GM21737 (cell line): Measurements from ENCODE around the gene SHROOM1.
"Not testable (repeated sequence)": the region's sequence is repeated elsewhere in the genome, so short reads cannot be mapped to it uniquely, and the experiment has no call there.

Experiments
- ATAC-seq: cut with Tn5 transposase; IDR thresholded peaks from one replicate; pipeline ENCODE4 v1.9.1; 2021; ENCODE audit warnings: mild to moderate bottlenecking, moderate library complexity; ENCODE audit not compliant: unreplicated experiment

Gene SHROOM1

DNA sequence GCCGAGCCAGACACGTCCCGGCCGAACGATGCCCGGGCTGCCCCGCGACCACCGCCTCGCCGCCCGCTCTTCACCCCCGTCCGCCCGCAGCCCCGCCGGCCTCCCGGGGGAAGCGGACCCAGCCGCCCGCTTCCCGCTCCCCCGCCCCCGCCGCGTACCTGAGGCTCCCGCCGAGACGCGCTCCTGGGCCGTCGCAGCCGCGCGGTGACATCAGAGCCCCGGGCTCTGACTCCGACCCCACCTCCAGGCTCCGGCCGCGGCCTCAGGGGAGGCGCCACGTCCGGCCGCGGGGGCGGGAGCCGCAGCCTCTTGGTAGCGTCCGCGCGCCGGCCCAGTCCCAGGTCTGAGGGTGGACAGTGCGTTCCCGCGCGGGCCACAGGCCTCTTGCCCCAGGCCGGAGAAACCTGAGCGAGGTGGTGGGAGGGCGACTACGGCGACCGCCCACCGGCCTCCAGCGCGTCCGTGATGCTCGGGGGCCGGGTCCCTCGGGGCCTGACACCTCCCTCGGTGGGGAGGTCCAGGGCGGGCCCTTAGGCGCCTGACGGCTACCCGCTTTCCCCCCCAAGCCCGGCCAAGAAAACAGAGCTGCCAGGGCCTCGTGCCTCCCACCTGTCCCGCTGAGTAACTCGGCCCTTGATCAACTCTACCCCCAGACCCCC, at the start of gene SHROOM1:
Gene SHROOM1 (minus strand): TSS at position 212 of the 659 bp plus-strand sequence. CDS start 4,507 bp downstream, outside the sequence.
- ATAC-seq: peak; percentile 60

GRCh38 chr5:132877938-132878337, 47.5 kb upstream of the SHROOM1 start:
- ATAC-seq: no peak

- no peak for ATAC-seq
Observed at GRCh38 chr5:132877466-132877865, 47.0 kb upstream of the SHROOM1 start.

DNA sequence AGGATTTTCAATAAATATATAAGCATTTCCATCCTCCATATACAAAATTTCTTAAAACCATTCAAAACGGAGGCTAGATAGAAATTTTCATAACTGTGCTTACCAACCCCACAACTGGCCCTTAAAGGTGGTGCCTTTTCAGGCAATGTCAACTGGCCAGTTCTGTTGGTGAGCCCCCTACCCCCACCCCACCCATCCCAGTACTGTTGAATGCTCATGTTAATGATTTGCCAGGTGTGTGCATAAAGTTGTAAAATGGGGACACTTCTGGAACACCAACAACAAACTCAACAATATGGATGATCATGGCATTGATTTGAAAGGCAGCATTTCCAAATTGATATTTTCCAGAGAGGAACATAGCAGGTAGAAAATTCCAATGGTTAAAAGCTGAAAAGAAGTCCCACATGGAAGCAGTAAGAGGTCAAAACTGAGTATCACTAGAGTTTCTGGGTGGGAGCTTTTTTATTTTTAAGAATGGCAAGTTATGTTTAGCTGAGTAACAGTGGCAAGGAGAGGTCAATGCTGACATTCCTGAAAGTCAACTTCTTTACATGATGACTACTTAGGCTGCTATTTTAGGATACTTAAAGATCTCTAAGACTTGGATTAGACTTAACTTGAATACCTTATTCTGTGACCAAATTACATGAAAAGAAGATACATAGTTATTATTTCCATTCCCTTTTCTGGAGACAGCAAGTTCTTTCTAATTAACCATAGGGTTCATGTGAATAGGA, 45.7 kb upstream of the SHROOM1 start:
- no peak for ATAC-seq

- no peak for ATAC-seq
Observed at GRCh38 chr5:132873930-132874271, 43.5 kb upstream of the SHROOM1 start.

GRCh38 chr5:132873119-132873929, 42.9 kb upstream of the SHROOM1 start, which contains the start of gene LEAP2:
Gene LEAP2, plus strand, starts transcription at chr5:132873668. Its CDS starts 27 bp downstream, at chr5:132873695.
- ATAC-seq: no peak

DNA sequence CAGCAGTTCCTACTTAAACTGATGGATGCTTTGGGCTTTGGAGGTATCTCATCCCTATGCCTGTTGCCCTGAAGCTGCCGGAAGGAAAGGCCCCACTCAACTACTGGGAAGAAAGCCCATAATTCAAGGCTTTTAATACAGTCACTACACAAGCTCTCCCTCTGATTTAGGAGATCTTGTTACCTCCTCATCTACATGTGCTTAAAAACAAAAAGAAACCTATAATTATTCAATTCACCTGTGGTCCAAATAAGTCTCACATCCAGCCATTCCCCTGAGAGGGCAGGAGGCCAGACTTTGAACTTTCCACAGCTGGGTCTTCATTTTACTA, 42.3 kb upstream of the SHROOM1 start:
- no peak for ATAC-seq

GRCh38 chr5:132871459-132872284, 41.2 kb upstream of the SHROOM1 start:
- ATAC-seq: no peak

- no peak for ATAC-seq
Observed at GRCh38 chr5:132870801-132871200, 40.4 kb upstream of the SHROOM1 start.

GRCh38 chr5:132868754-132869153, 38.3 kb upstream of the SHROOM1 start:
- ATAC-seq: no peak

- no peak for ATAC-seq
Observed at GRCh38 chr5:132867046-132867451, 36.6 kb upstream of the SHROOM1 start.

- ATAC-seq: peak; percentile 98
Observed at GRCh38 chr5:132866342-132867045, 36.0 kb upstream of the SHROOM1 start, which contains the start of the genes GDF9 and UQCRQ. Gene GDF9, minus strand, starts transcription at chr5:132866469. Its CDS starts 1,936 bp downstream, at chr5:132864533. Gene UQCRQ, plus strand, starts transcription at chr5:132866642. Its CDS starts 240 bp downstream, at chr5:132866882.

GRCh38 chr5:132865668-132866341, 35.4 kb upstream of the SHROOM1 start:
- no peak for ATAC-seq

GRCh38 chr5:132860742-132861141, 30.3 kb upstream of the SHROOM1 start:
- no peak for ATAC-seq

- no peak for ATAC-seq
Observed at GRCh38 chr5:132859889-132860437, 29.5 kb upstream of the SHROOM1 start.

DNA sequence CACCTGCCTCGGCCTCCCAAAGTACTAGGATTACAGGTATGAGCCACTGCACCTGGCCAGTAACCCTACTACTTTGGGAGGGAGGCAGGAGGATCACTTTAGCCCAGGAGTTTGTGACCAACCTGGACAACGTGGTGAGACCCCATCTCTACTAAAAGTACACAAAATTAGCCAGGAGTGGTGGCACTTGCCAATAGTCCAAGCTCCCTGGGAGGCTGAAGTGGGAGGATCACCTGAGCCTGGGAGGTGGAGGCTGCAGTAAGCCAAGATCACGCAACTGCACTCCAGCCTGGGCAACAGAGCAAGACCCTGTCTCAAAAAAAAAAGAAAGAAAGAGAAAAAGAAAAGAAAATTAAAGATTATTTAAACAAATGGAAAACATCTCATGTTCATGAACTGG, 25.6 kb upstream of the SHROOM1 start:
- ATAC-seq: no peak

- not testable (repeated sequence) for ATAC-seq
Observed at GRCh38 chr5:132854992-132855391, 24.5 kb upstream of the SHROOM1 start.

DNA sequence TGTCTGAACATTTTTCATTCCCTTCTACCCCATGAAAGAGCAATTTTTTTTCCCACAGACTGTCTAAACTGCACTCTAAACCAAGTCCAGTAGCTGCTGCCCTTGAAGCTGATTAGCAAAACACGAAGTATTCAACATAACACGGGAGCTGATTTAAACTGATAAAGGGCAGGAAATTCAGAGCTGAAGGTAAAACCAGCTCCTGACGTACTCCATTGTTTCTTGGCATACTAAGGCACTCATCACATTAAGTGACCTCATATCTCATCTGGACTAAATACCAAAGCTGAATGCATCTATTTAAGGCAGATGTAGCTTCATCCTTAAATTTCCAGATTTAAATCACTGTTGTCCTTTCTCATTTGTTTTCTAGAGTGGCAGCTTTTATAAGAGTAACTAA, 23.9 kb upstream of the SHROOM1 start:
- ATAC-seq: no peak

DNA sequence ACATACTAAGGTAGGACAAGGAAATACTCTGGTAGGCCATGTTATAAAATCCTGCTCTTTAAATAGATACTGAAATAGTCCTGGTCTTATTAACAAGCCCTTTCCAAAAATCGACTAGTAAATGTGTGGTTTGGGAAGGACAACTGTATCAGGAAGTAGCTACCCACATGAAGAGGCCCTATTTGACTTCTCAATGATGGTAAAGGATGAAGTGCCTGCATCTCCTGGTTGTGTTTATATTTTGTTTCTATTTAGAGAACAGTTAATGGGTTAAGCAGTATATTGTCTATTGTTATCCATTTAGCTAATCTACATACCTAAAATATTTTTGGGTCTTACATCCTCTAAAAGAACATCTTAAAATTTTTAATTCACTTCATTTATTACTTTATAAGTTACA, 23.3 kb upstream of the SHROOM1 start:
- ATAC-seq: no peak
